MM.1S (cell line): ENCODE measurements around the gene TNPO3.

ENCODE experiments used
- DNase-seq: peaks from one replicate; pipeline ENCODE4 v3.0.0-alpha.2; 2015
- H2AFZ ChIP-seq: fragments of 300-600 bp; sonication (generic); 2 replicates; pipeline ENCODE4 v1.6.0; 2016; ENCODE audit warnings: antibody characterized with exemption, low read length
- H3F3A ChIP-seq: fragments of 300-600 bp; sonication (generic); 2 replicates; pipeline ENCODE4 v1.6.1; 2016; ENCODE audit warnings: mild to moderate bottlenecking, antibody characterized with exemption, low read length, moderate library complexity, mixed read lengths; ENCODE audit not compliant: insufficient read depth
- H3K27ac ChIP-seq: fragments of 300-600 bp; sonication (generic); 2 replicates; pipeline ENCODE4 v1.5.1; 2016; ENCODE audit warnings: mild to moderate bottlenecking, low read length
- H3K27me3 ChIP-seq: fragments of 300-600 bp; sonication (generic); replicated peaks from 2 replicates; pipeline ENCODE4 v1.6.0; 2016; ENCODE audit warnings: low read length; ENCODE audit not compliant: insufficient read depth
- H3K36me3 ChIP-seq: fragments of 300-600 bp; sonication (generic); replicated peaks from 2 replicates; pipeline ENCODE4 v1.6.1; 2016; ENCODE audit warnings: mild to moderate bottlenecking, low read length, mixed read lengths; ENCODE audit not compliant: insufficient read depth
- H3K4me1 ChIP-seq: fragments of 300-600 bp; sonication (generic); 2 replicates; pipeline ENCODE4 v1.6.1; 2016; ENCODE audit warnings: low read length, mixed read lengths
- H3K4me2 ChIP-seq: fragments of 300-600 bp; sonication (generic); 2 replicates; pipeline ENCODE4 v1.6.0; 2016; ENCODE audit warnings: low read depth, low read length
- H3K4me3 ChIP-seq: fragments of 300-600 bp; sonication (generic); 2 replicates; pipeline ENCODE4 v1.5.1; 2016; ENCODE audit warnings: low read length, mixed read lengths
- H3K79me2 ChIP-seq: fragments of 300-600 bp; sonication (generic); 2 replicates; pipeline ENCODE4 v1.6.1; 2016; ENCODE audit warnings: mixed run types, low read length, mixed read lengths
- H3K9ac ChIP-seq: fragments of 300-600 bp; sonication (generic); 2 replicates; pipeline ENCODE4 v1.6.1; 2016; ENCODE audit warnings: low read length, mixed read lengths
- H3K9me2 ChIP-seq: fragments of 300-600 bp; sonication (generic); replicated peaks from 2 replicates; pipeline ENCODE4 v1.6.1; 2016; ENCODE audit warnings: mild to moderate bottlenecking, low read length, mixed read lengths; ENCODE audit not compliant: insufficient read depth
- H3K9me3 ChIP-seq: fragments of 300-600 bp; sonication (generic); replicated peaks from 2 replicates; pipeline ENCODE4 v1.6.1; 2016; ENCODE audit warnings: mild to moderate bottlenecking, low read length, mixed read lengths; ENCODE audit not compliant: insufficient read depth
- H4K20me1 ChIP-seq: fragments of 300-600 bp; sonication (generic); 2 replicates; pipeline ENCODE4 v1.6.1; 2016; ENCODE audit warnings: mild to moderate bottlenecking, low read length, moderate library complexity, mixed read lengths; ENCODE audit not compliant: insufficient read depth
- EZH2 ChIP-seq: fragments of 300-600 bp; sonication (generic); optimal IDR thresholded peaks from 2 replicates; pipeline ENCODE3; 2017; ENCODE audit warnings: low read depth, mild to moderate bottlenecking, antibody characterized with exemption, low read length, mixed read lengths
- EZH2phosphoT487 ChIP-seq: fragments of 300-600 bp; sonication (generic); IDR thresholded peaks from 2 replicates; pipeline ENCODE4 v1.6.1; 2018; ENCODE audit warnings: antibody characterized with exemption, low read length
- TF ChIP-seq, protein P1 (sequence below): fragments of 300-600 bp; sonication (generic); IDR thresholded peaks from 2 replicates; pipeline ENCODE4 v1.5.1; 2016; ENCODE audit warnings: antibody characterized with exemption, low read length, mixed read lengths

TNPO3 gene

DNA sequence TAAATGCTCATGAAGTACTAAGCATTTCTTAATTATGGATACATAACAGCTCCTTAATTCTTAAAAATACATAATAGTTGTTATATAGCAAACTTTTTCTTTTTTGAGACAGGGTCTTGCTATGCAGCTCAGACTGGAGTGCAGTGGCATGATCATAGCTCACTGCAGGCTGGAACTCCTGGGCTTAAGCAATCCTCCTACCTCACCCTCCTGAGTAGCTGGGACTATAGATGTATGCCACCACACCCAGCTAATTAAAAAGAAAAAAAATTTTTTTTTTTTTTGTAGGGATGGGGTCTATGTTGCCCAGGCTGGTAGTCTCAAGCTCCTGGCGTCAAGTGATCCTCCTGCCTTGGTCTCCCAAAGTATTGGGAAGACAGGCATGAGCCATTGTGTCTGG is 86.3 kb downstream of the TNPO3 start:
- Histone ChIP-seq H3K36me3 (peaks cover 27% of the 10 kb centered on the region), H3K9me3 (no peaks in the 10 kb centered on the region), H3K4me2 (no peak overlapping the region), H3F3A (peaks cover 4% of the 10 kb centered on the region; the same call in 1 of the 2 replicates), H3K9ac (no peak overlapping the region), H3K4me1 (peaks cover 5% of the 10 kb centered on the region), H4K20me1 (no peaks in the 10 kb centered on the region), H3K4me3 (no peak overlapping the region), H3K9me2 (no peaks in the 10 kb centered on the region), H2AFZ (no peak overlapping the region), H3K27ac (no peak overlapping the region), H3K27me3 (no peaks in the 10 kb centered on the region), H3K79me2 (0 out of 2 replicates have a peak, but pooled peaks cover 4% of the 10 kb centered on the region)
- TF ChIP-seq EZH2 (no peak), EZH2phosphoT487 (no peak)
- TF ChIP-seq, protein P1, sequence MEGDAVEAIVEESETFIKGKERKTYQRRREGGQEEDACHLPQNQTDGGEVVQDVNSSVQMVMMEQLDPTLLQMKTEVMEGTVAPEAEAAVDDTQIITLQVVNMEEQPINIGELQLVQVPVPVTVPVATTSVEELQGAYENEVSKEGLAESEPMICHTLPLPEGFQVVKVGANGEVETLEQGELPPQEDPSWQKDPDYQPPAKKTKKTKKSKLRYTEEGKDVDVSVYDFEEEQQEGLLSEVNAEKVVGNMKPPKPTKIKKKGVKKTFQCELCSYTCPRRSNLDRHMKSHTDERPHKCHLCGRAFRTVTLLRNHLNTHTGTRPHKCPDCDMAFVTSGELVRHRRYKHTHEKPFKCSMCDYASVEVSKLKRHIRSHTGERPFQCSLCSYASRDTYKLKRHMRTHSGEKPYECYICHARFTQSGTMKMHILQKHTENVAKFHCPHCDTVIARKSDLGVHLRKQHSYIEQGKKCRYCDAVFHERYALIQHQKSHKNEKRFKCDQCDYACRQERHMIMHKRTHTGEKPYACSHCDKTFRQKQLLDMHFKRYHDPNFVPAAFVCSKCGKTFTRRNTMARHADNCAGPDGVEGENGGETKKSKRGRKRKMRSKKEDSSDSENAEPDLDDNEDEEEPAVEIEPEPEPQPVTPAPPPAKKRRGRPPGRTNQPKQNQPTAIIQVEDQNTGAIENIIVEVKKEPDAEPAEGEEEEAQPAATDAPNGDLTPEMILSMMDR: no peak
- no peak for DNase-seq

DNA sequence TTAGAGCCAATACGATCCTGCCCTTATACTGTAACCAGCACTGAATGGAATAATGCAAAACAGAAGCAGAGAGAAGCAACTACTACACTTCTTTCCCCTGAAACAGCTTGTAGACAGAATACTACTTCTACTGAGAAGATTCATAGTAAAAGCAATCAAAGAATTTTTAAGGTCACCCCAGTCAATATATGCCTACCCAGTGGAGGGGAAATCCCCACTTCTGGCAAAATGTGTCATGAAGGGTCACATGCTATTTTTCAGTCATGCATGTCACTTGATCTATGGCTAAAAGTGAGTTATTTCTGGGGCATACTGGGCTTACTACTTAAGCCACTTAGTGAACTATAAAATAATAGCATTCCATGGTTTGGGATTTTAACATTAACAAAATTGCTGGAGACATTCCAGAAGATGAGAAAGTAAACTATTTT is 91.6 kb downstream of the TNPO3 start:
- Histone ChIP-seq H3F3A (peaks cover 5% of the 10 kb centered on the region; the same call in 1 of the 2 replicates), H2AFZ (no peak overlapping the region), H3K4me2 (peak overlapping the region; percentile 32), H4K20me1 (no peaks in the 10 kb centered on the region), H3K4me3 (no peak overlapping the region), H3K79me2 (peaks cover 37% of the 10 kb centered on the region), H3K9ac (no peak overlapping the region), H3K4me1 (peaks cover 15% of the 10 kb centered on the region), H3K9me3 (no peaks in the 10 kb centered on the region), H3K27me3 (no peaks in the 10 kb centered on the region), H3K27ac (peak overlapping the region; percentile 38; the same call in 1 of the 2 replicates), H3K9me2 (no peaks in the 10 kb centered on the region), H3K36me3 (peaks cover 20% of the 10 kb centered on the region)
- peak; percentile 65 for DNase-seq
- TF ChIP-seq EZH2: no peak
- TF ChIP-seq, protein P1: no peak
- TF ChIP-seq EZH2phosphoT487: no peak

DNA sequence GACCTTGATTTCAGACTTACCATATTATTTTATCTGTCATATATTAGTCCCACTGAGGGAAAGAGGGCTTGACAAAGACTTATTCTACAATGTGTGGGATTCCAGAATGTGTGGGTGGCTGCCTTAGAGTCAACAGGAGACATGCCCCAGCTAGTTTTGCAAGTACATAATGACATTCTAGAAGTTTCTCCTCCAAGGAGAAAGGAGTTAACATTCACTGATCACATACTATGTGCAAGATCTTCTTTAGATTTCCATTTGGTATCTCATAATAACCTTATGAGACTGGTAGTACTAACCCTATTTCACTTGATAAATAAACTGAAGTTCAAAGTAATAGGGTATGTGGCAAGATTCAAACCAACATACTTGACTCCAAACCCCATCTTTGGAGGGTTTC is 92.0 kb downstream of the TNPO3 start:
- Histone ChIP-seq H3F3A (peaks cover 5% of the 10 kb centered on the region; the same call in 1 of the 2 replicates), H3K27me3 (no peaks in the 10 kb centered on the region), H3K27ac (peak overlapping the region; percentile 38; the same call in 1 of the 2 replicates), H2AFZ (no peak overlapping the region), H3K9me3 (no peaks in the 10 kb centered on the region), H4K20me1 (no peaks in the 10 kb centered on the region), H3K79me2 (peaks cover 38% of the 10 kb centered on the region), H3K4me1 (peaks cover 15% of the 10 kb centered on the region), H3K9me2 (no peaks in the 10 kb centered on the region), H3K4me2 (peak overlapping the region; percentile 32), H3K36me3 (peaks cover 20% of the 10 kb centered on the region), H3K9ac (no peak overlapping the region), H3K4me3 (no peak overlapping the region)
- TF ChIP-seq, protein P1: no peak
- TF ChIP-seq EZH2 (no peak), EZH2phosphoT487 (no peak)
- DNase-seq: no peak
